Panc1 (cell line): ENCODE results near the gene ZNF493. TPM values are rescaled to one million over a fixed set of nuclear protein-coding genes. Genes with fewer than 3 reads are reported as not detected.
A peak's percentile ranks its signal among the peaks of the same experiment; 100 is the strongest.

Experiments used
- ATAC-seq: fragments of 200-7000 bp; cut with Tn5 transposase; 2 replicates; pipeline ENCODE4 v1.9.1; 2020; ENCODE audit warnings: mild to moderate bottlenecking, moderate library complexity
- Bru-seq: library from RNA; stranded (reverse); fragments of 400-500 nt; gene quantifications from one replicate; lab custom pipeline; 2021; lab: Mats Ljungman, UMichigan
- BruChase-seq, 2 experiments: library from RNA; stranded (reverse); fragments of 400-500 nt; gene quantifications; one replicate each; lab custom pipeline; 2021; lab: Mats Ljungman, UMichigan
- BruUV-seq: library from RNA; stranded (reverse); fragments of 400-500 nt; replicated peaks from 2 replicates; lab custom pipeline; 2021; lab: Mats Ljungman, UMichigan
- CTCF ChIA-PET: fragments of 300-600 bp; sonication (Branson Sonifier 250); formaldehyde crosslinking; loops from one replicate; lab custom pipeline; 2022; ENCODE audit warnings: antibody characterized with exemption; lab: Charles Lee
- POLR2A ChIA-PET: fragments of 300-600 bp; sonication (Branson Sonifier 250); formaldehyde crosslinking; loops from one replicate; lab custom pipeline; 2022; ENCODE audit warnings: antibody characterized with exemption; lab: Charles Lee
- DNase-seq: peaks from one replicate; pipeline ENCODE4 v3.0.0-alpha.2; 2010; ENCODE audit warnings: low read depth, low spot score
- H3K27ac ChIP-seq: 2 replicates; pipeline ENCODE4 v1.5.1; 2011; ENCODE audit warnings: mild to moderate bottlenecking, low read length, inconsistent platforms
- H3K27me3 ChIP-seq: fragments of 200-500 bp; sonication (Bioruptor generic); 2 replicates; pipeline ENCODE4 v1.6.0; 2014; ENCODE audit warnings: low read length, inconsistent platforms; ENCODE audit not compliant: control insufficient read depth, insufficient read depth
- H3K36me3 ChIP-seq: fragments of 200-500 bp; sonication (Bioruptor generic); 2 replicates; pipeline ENCODE4 v1.5.1; 2014; ENCODE audit warnings: inconsistent platforms, mild to moderate bottlenecking, low read length, moderate library complexity; ENCODE audit not compliant: control insufficient read depth, insufficient read depth
- H3K4me1 ChIP-seq: 2 replicates; pipeline ENCODE4 v1.5.1; 2011; ENCODE audit warnings: inconsistent platforms, mild to moderate bottlenecking, low read length, moderate library complexity; ENCODE audit not compliant: control insufficient read depth, insufficient read depth
- H3K4me3 ChIP-seq, 2 experiments: 2 replicates each; pipeline ENCODE4 v1.5.1; 2011 to 2012; ENCODE audit warnings: low read depth in 2 of 2, low read length in 2 of 2, mild to moderate bottlenecking in 2 of 2, inconsistent platforms in 1 of 2, moderate library complexity in 1 of 2
- H3K9me3 ChIP-seq: fragments of 200-500 bp; sonication (Bioruptor generic); 2 replicates; pipeline ENCODE4 v1.5.1; 2014; ENCODE audit warnings: low read depth, mild to moderate bottlenecking, inconsistent platforms, low read length, moderate library complexity; ENCODE audit not compliant: control insufficient read depth, insufficient read depth
- CTCF ChIP-seq: fragments of 450-650 bp; IDR thresholded peaks from 2 replicates; pipeline ENCODE4 v1.5.1; 2017; ENCODE audit warnings: mild to moderate bottlenecking
- POLR2AphosphoS5 ChIP-seq: IDR thresholded peaks from 2 replicates; pipeline ENCODE4 v1.6.1; 2012; ENCODE audit warnings: mild to moderate bottlenecking, low read depth, low read length, moderate library complexity
- REST ChIP-seq, 2 experiments: IDR thresholded peaks; 2 replicates each; pipeline ENCODE4 v1.6.1; 2011 to 2012; ENCODE audit warnings: low read depth in 2 of 2, control low read depth in 1 of 2, low read length in 1 of 2, mild to moderate bottlenecking in 1 of 2, moderate library complexity in 1 of 2; ENCODE audit not compliant: insufficient read depth in 1 of 2
- SIN3A ChIP-seq: IDR thresholded peaks from 2 replicates; pipeline ENCODE4 v1.6.1; 2012; ENCODE audit warnings: low read depth, mild to moderate bottlenecking, low read length, moderate library complexity, borderline replicate concordance; ENCODE audit not compliant: insufficient read depth
- TCF7L2 ChIP-seq: IDR thresholded peaks from 2 replicates; pipeline ENCODE4 v1.6.1; 2011; ENCODE audit warnings: mild to moderate bottlenecking, low read depth, low read length, inconsistent platforms
- in situ Hi-C: cut with HindIII; loops from 2 replicates; pipeline ENCODE4 v1.10.0; 2016; ENCODE audit warnings: low sequenced_read_pairs, low pct_unique_long_range_greater_than_20kb
- intact Hi-C: fragments of 100-400 bp; cut with micrococcal nuclease; formaldehyde crosslinking; loops from one replicate; pipeline ENCODE4 v1.10.0; 2022; ENCODE audit not compliant: unreplicated experiment
- long read RNA-seq: library from polyadenylated mRNA; unstranded; transcript quantifications from one replicate; pipeline ENCODE4 v2.0.0, GENCODE V29; 2021; ENCODE audit not compliant: unreplicated experiment
- polyA plus RNA-seq: library from polyadenylated mRNA; unstranded; fragments of >200 nt; gene quantifications from one replicate; pipeline ENCODE4 v1.2.1, GENCODE V29; 2012; ENCODE audit warnings: missing spikeins; ENCODE audit not compliant: insufficient read length
- total RNA-seq: library from RNA; stranded (reverse); gene quantifications from one replicate; pipeline ENCODE4 v1.2.1, GENCODE V29; 2021; ENCODE audit not compliant: unreplicated experiment

Gene ZNF493
- 8.5 TPM for total RNA-seq
- 3.4 TPM for polyA plus RNA-seq
- Bru-seq, nascent RNA = percentile 81 among the genes with signal in this experiment
- BruChase-seq, experiment 1, labeled RNA remaining after a 2-hour chase = percentile 91 among the genes with signal in this experiment
- BruChase-seq, experiment 2, labeled RNA remaining after a 6-hour chase = percentile 82 among the genes with signal in this experiment
- long read RNA-seq, partial matches to known transcripts = 2 of 3 reads
- long read RNA-seq, other reads (novel, unspliced or antisense) = 1 of 3 reads

- BruUV-seq = no TSS peak
- intact Hi-C loops (no loop called here), in situ Hi-C loops (no loop called here)
- TF ChIP-seq SIN3A (0 out of 2 replicates have a peak, but pooled peaks have one; percentile 55), REST (IDR thresholded peaks at IDR 0.05; ENCODE audit: insufficient read depth in 1 of 2, low read depth in 2 of 2, low read length in 1 of 2) (no peak), POLR2AphosphoS5 (peak; percentile 70)
- peaks cover 4% of the 10 kb centered on the region; the same call in 1 of the 2 replicates for H3K9me3 ChIP-seq
- ATAC-seq (peak; percentile 100), DNase-seq (peak; percentile 70)
- H3K4me3 ChIP-seq = peak within 1 kb of the TSS; percentile 80 to 92
- peak within 1 kb of the TSS; percentile 77 for H3K27ac ChIP-seq
- H3K36me3 ChIP-seq = peaks cover 2% of the 10 kb centered on the region; the same call in 1 of the 2 replicates
- H3K27me3 ChIP-seq = no peaks in the 10 kb centered on the region
- ChIA-PET CTCF (interaction anchor here (0.8 kb wide), 1 partner anchor 68 kb away, joined by 3 read pairs; the partner anchor contains the start of gene ZNF708), POLR2A (no interaction called here)
- no peaks in the 10 kb centered on the region for H3K4me1 ChIP-seq
Observed at GRCh38 chr19:21396893-21397572, at the start of gene ZNF493. Gene ZNF493 (plus strand): TSS chr19:21397133. CDS start chr19:21397238, 105 bp downstream.

- H3K27ac ChIP-seq = no peak overlapping the region
- in situ Hi-C loops = no loop called here
- 0 out of 2 replicates have a peak, but pooled peaks cover 5% of the 10 kb centered on the region for H3K9me3 ChIP-seq
- DNase-seq = no peak
- ChIA-PET POLR2A (no interaction called here), CTCF (no interaction called here)
- intact Hi-C loops = no loop called here
- no peaks in the 10 kb centered on the region for H3K4me1 ChIP-seq
- BruUV-seq = no TSS peak
- H3K4me3 ChIP-seq = no peak overlapping the region
- no peak for TF ChIP-seq POLR2AphosphoS5
- no peak for TF ChIP-seq CTCF
- TF ChIP-seq TCF7L2 = no peak
- TF ChIP-seq REST (IDR thresholded peaks at IDR 0.05; ENCODE audit: insufficient read depth in 1 of 2, low read depth in 2 of 2, low read length in 1 of 2) = no peak
- no peak for TF ChIP-seq SIN3A
- no peaks in the 10 kb centered on the region for H3K27me3 ChIP-seq
- ATAC-seq = no peak
- H3K36me3 ChIP-seq = no peaks in the 10 kb centered on the region
Observed at GRCh38 chr19:21352830-21353229, 44.1 kb upstream of the ZNF493 start.
